Effector CD4-positive, alpha-beta T cell (primary cell): ENCODE results near the gene SLC25A25.
A peak's percentile ranks its signal among the peaks of the same experiment; 100 is the strongest.
"Not testable (repeated sequence)": the region's sequence is repeated elsewhere in the genome, so short reads cannot be mapped to it uniquely, and the experiment has no call there.

Source experiments
- DNase-seq: peaks from one replicate; pipeline ENCODE4 v3.0.0-alpha.2; 2020

Gene SLC25A25

GRCh38 chr9:128127990-128128835 lies 60.2 kb downstream of the SLC25A25 start:
- peak; percentile 76 for DNase-seq

GRCh38 chr9:128128836-128129590 lies 61.0 kb downstream of the SLC25A25 start:
- no peak for DNase-seq

- peak; percentile 31 for DNase-seq
Measured at GRCh38 chr9:128129976-128130590, 62.1 kb downstream of the SLC25A25 start.

GRCh38 chr9:128130651-128131050 lies 62.6 kb downstream of the SLC25A25 start:
- not testable (repeated sequence) for DNase-seq

GRCh38 chr9:128131346-128131745 lies 63.3 kb downstream of the SLC25A25 start:
- DNase-seq: not testable (repeated sequence)

GRCh38 chr9:128132139-128132538 lies 64.1 kb downstream of the SLC25A25 start:
- not testable (repeated sequence) for DNase-seq

GRCh38 chr9:128135561-128135960 lies 67.5 kb downstream of the SLC25A25 start:
- not testable (repeated sequence) for DNase-seq

- DNase-seq: no peak
Measured at GRCh38 chr9:128136816-128137793, 69.1 kb downstream of the SLC25A25 start.

GRCh38 chr9:128138001-128138400 lies 70.0 kb downstream of the SLC25A25 start:
- no peak for DNase-seq

- no peak for DNase-seq
Measured at GRCh38 chr9:128139621-128140020, 71.6 kb downstream of the SLC25A25 start.

GRCh38 chr9:128141604-128142003 lies 73.6 kb downstream of the SLC25A25 start:
- no peak for DNase-seq

- DNase-seq: no peak
Measured at GRCh38 chr9:128142061-128142460, 74.0 kb downstream of the SLC25A25 start.

GRCh38 chr9:128142596-128142995 lies 74.6 kb downstream of the SLC25A25 start:
- no peak for DNase-seq

GRCh38 chr9:128143525-128144238 lies 75.7 kb downstream of the SLC25A25 start:
- no peak for DNase-seq

GRCh38 chr9:128144239-128145181 lies 76.5 kb downstream of the SLC25A25 start:
- DNase-seq: no peak

GRCh38 chr9:128145536-128145935 lies 77.5 kb downstream of the SLC25A25 start:
- DNase-seq: no peak

- no peak for DNase-seq
Measured at GRCh38 chr9:128145951-128146351, 77.9 kb downstream of the SLC25A25 start.

- DNase-seq: no peak
Measured at GRCh38 chr9:128146591-128147120, 78.6 kb downstream of the SLC25A25 start.

- DNase-seq: no peak
Measured at GRCh38 chr9:128148509-128149000, 80.5 kb downstream of the SLC25A25 start.
